GM12872 (cell line): ENCODE data around the gene CHERP.

Experiments used
- CTCF ChIP-seq: IDR thresholded peaks from 3 replicates; pipeline ENCODE4 v1.5.1; 2011; ENCODE audit warnings: low read depth, mild to moderate bottlenecking, low read length, moderate library complexity; ENCODE audit not compliant: insufficient read depth

The CHERP gene

DNA sequence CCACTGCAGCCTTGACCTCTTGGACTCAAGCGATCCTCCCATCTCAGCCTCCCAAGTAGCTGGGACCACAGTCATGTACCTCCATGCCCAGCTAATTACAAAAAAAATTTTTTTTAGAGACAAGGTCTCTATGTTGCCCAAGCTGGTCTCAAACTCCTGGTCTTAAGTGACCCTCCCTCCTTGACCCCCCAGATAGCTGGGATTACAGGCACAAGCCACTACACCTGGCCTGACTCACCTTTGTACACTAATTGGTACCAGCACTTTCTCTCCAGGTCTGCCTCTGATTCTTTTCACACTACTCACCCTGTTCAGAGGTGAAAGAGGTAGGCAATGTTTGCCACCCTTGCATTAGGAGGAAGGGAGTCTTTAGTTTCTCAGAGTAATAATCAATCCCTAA is 64.9 kb downstream of the CHERP start:
- TF ChIP-seq CTCF, result no peak

GRCh38 chr19:16476401-16476800 is 65.8 kb downstream of the CHERP start:
- TF ChIP-seq CTCF, result no peak

- TF ChIP-seq CTCF, result no peak
Measured at GRCh38 chr19:16473875-16474392, 68.3 kb downstream of the CHERP start.

- no peak for TF ChIP-seq CTCF
Measured at GRCh38 chr19:16472992-16473391, 69.2 kb downstream of the CHERP start.

DNA sequence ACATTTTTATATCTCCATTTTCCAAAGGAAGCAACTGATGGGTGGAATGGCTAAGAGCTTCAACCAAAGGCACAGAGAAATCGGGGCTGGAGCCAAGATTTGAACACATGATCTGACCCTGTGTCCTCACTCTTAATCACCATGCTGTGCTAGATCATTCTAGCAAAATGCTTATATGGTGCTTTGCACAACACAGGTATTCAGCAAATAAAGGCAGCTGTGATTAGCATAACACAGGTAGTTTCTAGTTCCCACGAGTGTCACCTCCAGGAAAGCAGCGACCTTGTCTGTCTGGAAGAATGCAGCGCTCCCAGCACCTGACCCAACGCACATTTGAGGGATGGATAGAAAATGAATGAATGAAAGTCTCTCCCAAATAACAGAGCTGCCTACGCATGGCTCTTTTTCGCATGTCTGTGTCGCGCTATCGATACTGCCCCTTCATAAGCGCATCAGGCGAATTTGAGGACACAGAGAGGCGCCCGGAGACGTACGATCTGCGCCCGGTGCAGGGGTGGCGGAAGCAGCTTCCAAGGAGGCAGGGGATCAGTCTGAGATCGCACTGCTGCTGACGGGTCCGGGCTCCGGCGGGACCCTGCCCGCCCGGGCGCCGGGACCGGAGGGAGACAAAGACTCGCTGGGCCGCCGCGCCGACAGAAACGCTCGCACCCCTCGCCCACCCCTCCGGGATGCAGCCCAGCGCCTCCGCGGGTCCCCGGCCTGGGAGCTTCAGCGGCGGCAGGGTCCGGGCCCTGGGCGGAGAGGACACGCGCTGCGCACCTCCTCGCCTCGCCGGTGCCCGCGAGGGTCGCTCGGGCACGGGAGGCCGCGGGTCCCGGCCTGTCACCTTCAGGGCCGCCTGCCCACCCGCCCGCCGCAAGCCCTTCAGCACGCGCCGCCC is 71.1 kb downstream of the CHERP start:
- TF ChIP-seq CTCF, result no peak

DNA sequence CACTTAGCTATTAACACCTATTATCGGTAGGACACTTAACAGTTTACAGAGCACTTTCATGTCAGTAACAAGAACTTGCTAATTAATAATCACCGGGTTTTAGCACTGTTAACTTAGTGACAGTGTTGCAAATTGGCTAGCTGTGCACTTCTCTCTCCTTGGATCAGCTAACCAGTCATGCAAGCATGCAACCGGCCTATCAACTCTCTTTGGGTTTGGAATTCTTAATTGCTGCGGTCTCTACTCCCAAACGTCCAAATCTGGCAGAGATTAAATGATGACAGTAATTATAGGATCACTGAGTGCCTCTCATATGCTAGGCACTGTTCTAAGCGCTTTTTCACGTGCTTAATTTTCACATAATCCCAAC is 71.7 kb downstream of the CHERP start:
- no peak for TF ChIP-seq CTCF
